DOHH2 (cell line): Measurements from ENCODE around the gene TFB2M.
"Not testable (repeated sequence)": the region's sequence is repeated elsewhere in the genome, so short reads cannot be mapped to it uniquely, and the experiment has no call there.

Source experiments
- H3F3A ChIP-seq: fragments of 200-600 bp; sonication (generic), shearing (Covaris generic); 2 replicates; pipeline ENCODE4 v1.6.0; 2016; ENCODE audit warnings: antibody characterized with exemption, mild to moderate bottlenecking; ENCODE audit not compliant: control insufficient read depth, insufficient read depth
- H3K27ac ChIP-seq: fragments of 200-600 bp; sonication (generic); 2 replicates; pipeline ENCODE4 v1.5.1; 2014; ENCODE audit warnings: low read depth, mild to moderate bottlenecking, low read length, moderate library complexity
- H3K27me3 ChIP-seq: fragments of 200-600 bp; sonication (generic); 2 replicates; pipeline ENCODE4 v1.6.1; 2014; ENCODE audit warnings: mild to moderate bottlenecking, low read length, mixed read lengths; ENCODE audit not compliant: control insufficient read depth
- H3K36me3 ChIP-seq: fragments of 200-600 bp; sonication (generic); 2 replicates; pipeline ENCODE4 v1.6.1; 2014; ENCODE audit warnings: mild to moderate bottlenecking, low read length, moderate library complexity, mixed read lengths; ENCODE audit not compliant: control insufficient read depth
- H3K4me1 ChIP-seq: fragments of 200-600 bp; sonication (generic); 2 replicates; pipeline ENCODE4 v1.6.1; 2014; ENCODE audit warnings: mild to moderate bottlenecking, low read length, mixed read lengths; ENCODE audit not compliant: control insufficient read depth
- H3K4me2 ChIP-seq: fragments of 200-600 bp; sonication (generic); 2 replicates; pipeline ENCODE4 v1.6.0; 2014; ENCODE audit warnings: mild to moderate bottlenecking, low read length, moderate library complexity
- H3K4me3 ChIP-seq: fragments of 200-600 bp; sonication (generic); 2 replicates; pipeline ENCODE4 v1.5.1; 2014; ENCODE audit warnings: mild to moderate bottlenecking, low read length, mixed read lengths
- H3K79me2 ChIP-seq: fragments of 200-600 bp; sonication (generic); 2 replicates; pipeline ENCODE4 v1.6.1; 2014; ENCODE audit warnings: mild to moderate bottlenecking, low read length, mixed read lengths; ENCODE audit not compliant: control insufficient read depth
- H3K9me2 ChIP-seq: fragments of 200-600 bp; sonication (generic); replicated peaks from 2 replicates; pipeline ENCODE4 v1.6.1; 2014; ENCODE audit warnings: mild to moderate bottlenecking, low read length, mixed read lengths; ENCODE audit not compliant: control insufficient read depth
- H3K9me3 ChIP-seq: fragments of 200-600 bp; sonication (generic); 2 replicates; pipeline ENCODE4 v1.6.1; 2014; ENCODE audit warnings: antibody characterized with exemption, low read length, mixed read lengths; ENCODE audit not compliant: control insufficient read depth, insufficient read depth
- H4K20me1 ChIP-seq: fragments of 200-600 bp; sonication (generic); 2 replicates; pipeline ENCODE4 v1.6.0; 2014; ENCODE audit warnings: low read depth, mild to moderate bottlenecking, antibody characterized with exemption, low read length, moderate library complexity; ENCODE audit not compliant: control insufficient read depth, insufficient read depth
- CTCF ChIP-seq: fragments of 200-600 bp; sonication (generic); IDR thresholded peaks from one replicate; pipeline ENCODE4 v1.5.1; 2014; ENCODE audit warnings: antibody characterized with exemption, mild to moderate bottlenecking, low read depth, low read length; ENCODE audit not compliant: poor library complexity, severe bottlenecking
- EZH2phosphoT487 ChIP-seq: fragments of 200-600 bp; sonication (generic); IDR thresholded peaks from 2 replicates; pipeline ENCODE4 v1.6.1; 2017; ENCODE audit warnings: borderline replicate concordance, mild to moderate bottlenecking, antibody characterized with exemption, low read length, moderate library complexity, mixed read lengths

The TFB2M gene

GRCh38 chr1:246591504-246591903 lies 25.4 kb upstream of the TFB2M start:
- TF ChIP-seq CTCF (no peak), EZH2phosphoT487 (no peak)
- peaks cover 8% of the 10 kb centered on the region for H3F3A ChIP-seq
- H3K27ac ChIP-seq = no peak overlapping the region
- H3K9me3 ChIP-seq = no peaks in the 10 kb centered on the region
- no peak overlapping the region for H3K4me3 ChIP-seq
- H4K20me1 ChIP-seq = peaks cover 8% of the 10 kb centered on the region; the same call in 1 of the 2 replicates
- no peaks in the 10 kb centered on the region for H3K27me3 ChIP-seq
- H3K4me1 ChIP-seq = no peaks in the 10 kb centered on the region
- peaks cover 76% of the 10 kb centered on the region for H3K79me2 ChIP-seq
- no peaks in the 10 kb centered on the region for H3K9me2 ChIP-seq
- H3K4me2 ChIP-seq = no peak overlapping the region
- peaks cover 47% of the 10 kb centered on the region for H3K36me3 ChIP-seq

DNA sequence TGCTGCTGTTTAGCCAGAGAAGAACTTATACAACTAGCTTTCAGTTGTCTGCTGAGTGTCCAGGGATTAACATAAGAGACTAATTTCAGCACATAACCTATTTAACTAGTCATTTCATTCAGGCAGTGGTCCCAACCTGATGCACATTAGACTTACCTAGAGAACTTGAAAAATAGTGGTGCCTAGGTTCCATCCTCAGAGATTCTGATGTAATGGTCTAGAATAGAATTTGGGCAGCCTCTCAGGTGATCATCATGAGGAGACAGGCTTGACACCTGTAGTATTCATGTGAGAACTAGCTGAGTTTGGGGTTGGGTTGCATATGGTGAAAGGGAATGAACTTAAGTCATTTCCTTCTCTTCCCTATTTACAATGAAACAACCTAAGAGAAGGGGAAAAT lies 25.0 kb upstream of the TFB2M start:
- Histone ChIP-seq H3K4me1 (no peaks in the 10 kb centered on the region), H3K4me3 (no peak overlapping the region), H3K4me2 (no peak overlapping the region), H4K20me1 (peaks cover 8% of the 10 kb centered on the region; the same call in 1 of the 2 replicates), H3K36me3 (peaks cover 45% of the 10 kb centered on the region), H3K79me2 (peaks cover 74% of the 10 kb centered on the region), H3K27ac (no peak overlapping the region), H3K9me2 (no peaks in the 10 kb centered on the region), H3K27me3 (no peaks in the 10 kb centered on the region), H3K9me3 (no peaks in the 10 kb centered on the region), H3F3A (peaks cover 8% of the 10 kb centered on the region)
- TF ChIP-seq CTCF (no peak), EZH2phosphoT487 (no peak)

DNA sequence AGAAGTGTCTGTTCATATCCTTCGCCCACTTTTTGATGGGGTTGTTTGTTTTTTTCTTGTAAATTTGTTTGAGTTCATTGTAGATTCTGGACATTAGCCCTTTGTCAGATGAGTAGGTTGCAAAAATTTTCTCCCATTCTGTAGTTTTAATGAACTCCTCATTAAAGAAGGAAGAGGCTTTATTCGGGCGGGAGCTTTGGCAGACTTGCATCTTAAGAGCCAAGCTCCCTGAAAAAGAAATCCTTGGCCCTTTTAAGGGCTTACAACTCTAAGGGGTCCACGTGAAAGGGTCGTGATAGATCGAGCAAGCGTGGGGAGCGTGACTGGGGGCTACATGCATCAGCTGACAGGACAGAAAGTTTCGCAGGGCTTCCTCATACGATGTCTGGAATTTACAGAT lies 23.9 kb upstream of the TFB2M start:
- not testable (repeated sequence) for H3K4me2 ChIP-seq, H3K4me1 ChIP-seq, H3K27ac ChIP-seq, H4K20me1 ChIP-seq, H3K27me3 ChIP-seq, H3F3A ChIP-seq, H3K4me3 ChIP-seq, H3K9me3 ChIP-seq, H3K9me2 ChIP-seq
- Histone ChIP-seq H3K36me3 (peaks cover 39% of the 10 kb centered on the region), H3K79me2 (peaks cover 72% of the 10 kb centered on the region)

DNA sequence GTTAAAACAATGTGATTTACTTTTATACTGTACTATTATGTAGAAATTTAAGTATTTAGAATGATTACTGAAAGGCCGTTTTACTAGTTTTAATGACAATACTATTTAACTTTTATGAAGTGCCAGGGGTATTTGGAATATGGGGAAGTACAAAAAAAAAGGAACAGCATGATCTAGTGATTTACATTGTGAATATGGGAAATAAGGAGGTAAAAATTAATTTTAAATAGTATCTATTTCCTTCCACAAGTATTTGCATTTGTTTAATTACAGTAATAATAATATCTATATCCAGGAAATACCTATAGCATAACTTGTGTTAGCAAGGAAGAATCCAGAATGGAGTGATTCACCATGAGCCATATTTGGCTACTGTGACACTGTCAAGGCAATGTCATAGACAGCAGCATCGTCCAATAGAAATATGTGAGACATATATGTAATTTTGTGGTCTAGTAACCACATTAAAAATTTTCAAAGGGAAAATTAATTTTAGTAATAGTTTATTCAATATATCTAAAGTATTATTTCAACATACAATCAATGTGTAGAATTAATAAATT lies 22.2 kb upstream of the TFB2M start:
- Histone ChIP-seq H3K9me2 (no peaks in the 10 kb centered on the region), H3K79me2 (peaks cover 80% of the 10 kb centered on the region), H4K20me1 (peaks cover 11% of the 10 kb centered on the region; the same call in 1 of the 2 replicates), H3K4me3 (no peak overlapping the region), H3K9me3 (no peaks in the 10 kb centered on the region), H3K27me3 (no peaks in the 10 kb centered on the region), H3K27ac (no peak overlapping the region), H3K36me3 (peaks cover 51% of the 10 kb centered on the region), H3F3A (peaks cover 8% of the 10 kb centered on the region), H3K4me1 (no peaks in the 10 kb centered on the region), H3K4me2 (no peak overlapping the region)
- TF ChIP-seq EZH2phosphoT487 (no peak), CTCF (no peak)
